NAMALWA (cell line): ENCODE results near the gene SMPD2.
"Not testable (repeated sequence)": the region's sequence is repeated elsewhere in the genome, so short reads cannot be mapped to it uniquely, and the experiment has no call there.

Source experiments
- DNase-seq: peaks from one replicate; pipeline ENCODE4 v3.0.0-alpha.2; 2015; ENCODE audit warnings: low spot score

Gene SMPD2

DNA sequence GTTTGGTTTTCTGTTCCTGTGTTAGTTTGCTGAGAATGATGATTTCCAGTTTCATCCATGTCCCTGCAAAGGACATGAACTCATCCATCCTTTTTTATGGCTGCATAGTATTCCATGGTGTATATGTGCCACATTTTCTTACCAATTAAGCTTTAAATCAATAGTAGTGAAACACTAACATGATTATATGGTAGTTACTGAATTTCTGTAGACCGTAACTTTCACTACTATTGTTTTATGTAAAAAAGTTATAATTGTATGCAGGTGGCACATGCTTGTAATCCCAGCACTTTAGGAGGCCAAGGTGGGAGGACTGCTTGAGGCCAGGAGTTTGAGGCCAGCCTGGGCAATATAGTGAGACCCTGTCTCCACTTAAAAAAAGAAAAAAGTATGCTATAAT, 20.7 kb downstream of the SMPD2 start:
- DNase-seq: not testable (repeated sequence)

DNA sequence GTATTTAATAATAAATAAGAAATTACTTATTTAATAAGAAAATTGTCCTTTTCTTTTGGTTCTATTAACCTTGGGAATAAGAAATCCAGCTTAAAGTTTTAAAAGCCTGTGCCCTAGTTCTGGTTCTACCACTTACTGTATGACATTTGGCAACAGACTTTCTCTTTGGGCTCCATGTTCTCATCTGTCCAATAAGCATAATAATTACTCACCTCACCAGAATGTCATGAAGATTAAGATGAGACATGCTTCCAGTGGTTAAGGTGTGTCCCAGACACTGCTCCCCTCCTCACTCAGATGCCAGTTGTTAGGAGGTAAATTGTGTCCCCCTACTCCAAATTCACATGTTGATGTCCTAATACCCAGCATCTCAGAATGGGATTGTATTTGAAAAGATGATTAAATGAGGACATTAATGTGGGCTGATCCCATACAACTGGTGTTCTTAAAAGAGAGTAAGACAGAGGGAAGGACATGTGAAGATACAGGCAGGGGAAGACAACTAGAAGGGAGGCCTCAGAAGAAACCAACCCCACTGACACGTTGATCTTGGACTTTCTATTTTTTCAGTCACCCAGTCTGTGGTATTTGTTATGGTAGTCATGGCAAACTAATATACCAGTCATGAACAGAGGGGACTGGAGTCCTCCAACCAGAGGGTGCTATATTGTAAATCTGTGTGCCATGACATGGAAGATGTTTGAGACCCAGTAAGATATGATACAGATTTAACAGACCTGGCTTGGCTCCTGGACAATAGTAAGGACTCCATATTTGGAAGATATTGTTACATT, 21.4 kb downstream of the SMPD2 start:
- DNase-seq: no peak

DNA sequence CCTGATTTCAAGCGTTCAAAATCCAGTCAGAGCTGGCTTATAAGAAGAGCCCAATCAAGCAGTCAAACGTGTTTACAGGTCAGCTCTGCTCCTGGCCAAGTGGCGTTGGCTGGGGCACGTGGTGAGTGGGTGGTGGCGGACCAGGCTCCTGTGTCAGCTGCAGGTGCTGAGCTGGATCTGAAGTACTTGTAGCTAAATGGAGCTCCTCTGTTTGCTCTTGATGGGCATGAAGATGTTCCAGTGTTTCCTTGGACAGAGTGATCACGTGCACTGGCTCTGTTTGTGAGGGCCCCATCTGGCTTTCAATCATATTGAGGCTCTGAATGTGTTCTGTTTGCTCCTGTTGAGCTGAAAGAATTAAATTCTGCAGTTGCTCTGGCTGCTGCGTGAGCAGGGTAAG, 25.2 kb downstream of the SMPD2 start:
- no peak for DNase-seq

DNA sequence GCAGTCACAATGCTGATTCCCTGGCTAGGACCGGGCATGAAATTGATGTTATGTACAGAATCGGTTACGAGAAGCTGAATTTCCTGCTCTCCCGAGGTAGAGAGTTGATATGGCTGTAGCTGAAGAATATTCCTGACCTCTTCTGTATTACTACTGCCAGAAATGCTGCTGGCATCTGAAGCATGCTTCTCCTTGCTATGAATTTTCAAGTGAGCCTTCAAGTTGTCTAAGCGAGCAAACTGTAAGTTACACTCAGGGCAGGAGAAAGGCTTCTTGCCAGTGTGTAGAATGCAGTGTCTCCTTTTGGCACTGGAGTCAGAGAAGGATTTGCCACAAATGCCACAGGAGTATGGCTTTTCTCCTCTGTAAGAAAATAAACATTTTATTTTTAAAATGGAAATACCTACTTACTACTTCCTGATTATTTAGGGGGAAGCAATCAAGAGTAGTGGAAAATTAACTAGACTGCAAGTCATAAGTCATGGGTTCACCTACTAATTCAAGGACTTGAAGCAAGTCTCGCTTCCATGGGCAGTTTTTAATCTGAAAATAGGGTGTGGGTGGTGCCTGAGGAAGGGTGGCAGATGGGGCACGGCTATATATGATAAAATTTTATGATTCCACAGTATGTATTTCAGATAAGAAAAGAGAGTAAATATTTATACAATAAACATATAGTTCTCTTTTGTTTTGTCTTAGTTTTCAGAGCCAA, 25.8 kb downstream of the SMPD2 start:
- no peak for DNase-seq

DNA sequence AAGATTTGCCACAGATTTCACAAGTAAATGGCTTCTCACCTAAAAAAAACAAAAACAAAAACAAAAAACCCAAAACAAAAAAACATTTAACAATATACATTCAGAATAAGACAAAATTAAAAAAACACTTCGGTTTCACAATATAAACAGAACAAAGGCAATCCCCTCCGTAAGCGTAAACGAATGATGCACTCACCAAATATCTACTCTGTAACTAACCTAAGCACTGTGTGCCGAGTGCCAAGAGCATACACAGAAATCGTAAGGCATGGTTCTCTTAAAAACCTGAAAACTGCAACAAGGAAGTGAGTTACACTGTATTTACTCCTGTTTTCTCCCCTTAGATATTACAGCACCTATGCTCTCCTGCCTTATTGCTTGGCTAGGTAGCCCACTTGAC, 27.2 kb downstream of the SMPD2 start:
- DNase-seq: no peak

DNA sequence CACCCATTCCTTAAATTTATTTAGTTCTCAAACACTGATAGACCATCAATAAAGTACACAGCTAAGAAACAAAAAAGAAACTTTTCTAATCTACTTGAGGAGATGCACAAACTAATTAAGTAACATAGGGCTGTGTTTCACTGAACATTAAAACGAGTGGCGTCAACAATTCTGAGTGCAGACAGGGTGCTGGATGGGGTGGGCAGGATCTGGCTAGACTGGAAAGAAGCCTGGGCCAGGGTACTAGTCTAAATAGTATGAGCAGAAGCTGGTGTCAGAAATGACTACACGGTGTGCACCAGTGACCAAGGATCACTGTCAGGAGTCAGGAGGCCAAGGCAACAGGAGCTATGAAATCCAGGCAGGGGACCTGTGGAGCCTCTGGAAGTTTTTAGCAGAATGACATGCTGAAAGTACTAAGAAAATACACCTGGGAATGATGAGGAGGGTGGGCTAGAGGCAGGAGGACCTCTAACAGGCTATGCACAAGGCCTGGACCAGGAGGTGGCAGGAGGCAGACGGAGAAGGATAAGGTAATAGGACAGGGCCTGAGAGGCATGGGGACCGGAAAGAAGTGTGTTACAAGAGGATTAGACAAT, 29.2 kb downstream of the SMPD2 start:
- no peak for DNase-seq

DNA sequence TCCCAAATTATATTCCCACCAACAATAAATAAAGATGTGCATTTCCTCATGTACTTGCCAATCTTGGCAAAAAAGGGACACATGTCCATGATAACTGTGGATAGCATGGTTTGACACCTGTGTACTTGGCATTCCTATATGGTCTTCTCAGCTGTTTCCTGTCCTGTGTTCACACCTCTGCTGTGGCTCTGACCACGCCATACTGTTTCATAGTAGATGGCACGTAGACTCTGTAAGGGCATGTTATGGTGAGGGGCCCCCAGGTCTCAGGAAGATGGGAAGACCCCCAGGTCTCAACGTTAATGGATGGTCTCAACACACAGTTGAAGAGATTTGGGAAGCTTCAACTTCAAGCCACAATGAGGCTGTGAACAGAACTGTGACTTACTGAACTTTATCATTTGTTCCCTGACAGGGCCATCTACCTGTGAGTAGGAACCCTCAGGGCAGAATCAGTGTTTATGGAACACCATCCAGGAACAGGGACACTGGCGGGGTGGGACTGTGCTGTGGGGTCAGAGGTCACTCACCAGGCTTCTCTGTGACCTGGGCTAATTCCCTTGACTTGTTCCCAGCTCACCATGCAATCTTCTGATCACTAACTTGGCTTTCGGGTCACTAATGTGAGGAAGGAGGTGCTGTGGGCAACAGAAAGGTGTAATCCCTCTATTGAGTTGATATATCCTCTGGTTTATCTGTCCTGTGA, 30.7 kb downstream of the SMPD2 start:
- DNase-seq: no peak

DNA sequence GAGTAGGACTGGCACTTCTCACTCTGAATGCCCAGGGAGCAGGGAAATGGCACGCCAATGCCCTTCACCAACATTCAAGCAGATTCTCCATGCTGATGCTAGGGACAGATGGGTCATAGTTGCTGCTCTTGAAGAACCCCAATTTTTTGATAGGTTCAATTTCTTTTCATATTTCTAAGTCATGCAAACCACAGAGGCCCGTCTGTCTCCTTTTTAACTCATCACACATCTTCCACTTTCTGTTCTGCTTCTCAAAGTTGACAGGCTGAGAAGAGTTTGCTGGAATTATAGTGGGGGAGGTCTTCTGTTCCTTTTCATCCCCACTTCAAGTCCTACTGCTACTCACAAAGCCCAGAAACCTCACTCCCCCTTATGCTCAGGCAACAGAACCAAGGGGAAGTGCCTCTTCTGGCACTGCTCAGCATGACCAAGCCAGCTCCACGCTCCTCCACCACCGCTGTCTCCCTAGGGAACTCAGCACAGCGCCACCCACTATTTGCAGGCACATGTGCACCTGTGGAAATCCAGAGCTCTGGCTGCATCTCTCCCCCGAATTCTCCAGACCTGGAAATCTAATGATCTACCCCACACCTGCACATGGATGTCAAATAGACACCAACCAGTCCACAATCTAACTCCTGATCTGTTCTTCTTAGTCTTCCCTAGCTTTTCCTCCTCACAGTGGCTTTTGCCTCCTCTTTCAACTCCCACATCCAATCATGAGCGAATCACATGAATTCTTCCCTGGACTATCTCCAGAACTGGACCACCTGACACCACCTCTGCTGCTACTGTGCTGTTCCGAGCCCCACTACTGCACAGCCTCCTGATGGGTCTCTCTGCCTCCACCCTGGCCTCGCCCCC, 31.8 kb downstream of the SMPD2 start:
- DNase-seq: no peak

DNA sequence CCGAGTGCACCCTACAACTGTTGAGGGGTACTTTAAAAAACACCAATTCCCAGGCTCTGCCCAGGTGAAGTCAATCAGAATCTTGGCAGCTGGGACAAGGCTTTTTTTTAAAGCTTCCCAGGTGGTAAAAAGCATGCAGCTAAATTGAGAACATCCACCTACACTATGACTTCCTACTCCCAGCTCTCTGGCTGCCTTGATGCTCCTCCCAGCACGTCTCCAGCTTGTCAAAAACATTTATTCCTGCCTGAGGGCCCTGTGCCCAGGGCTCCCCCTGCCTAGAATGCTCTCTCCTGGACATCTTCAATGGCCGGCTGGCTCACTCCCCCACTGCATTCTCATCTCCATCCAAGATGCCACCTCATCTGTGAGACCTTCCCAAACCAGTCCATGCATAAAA, 32.6 kb downstream of the SMPD2 start:
- DNase-seq: no peak

DNA sequence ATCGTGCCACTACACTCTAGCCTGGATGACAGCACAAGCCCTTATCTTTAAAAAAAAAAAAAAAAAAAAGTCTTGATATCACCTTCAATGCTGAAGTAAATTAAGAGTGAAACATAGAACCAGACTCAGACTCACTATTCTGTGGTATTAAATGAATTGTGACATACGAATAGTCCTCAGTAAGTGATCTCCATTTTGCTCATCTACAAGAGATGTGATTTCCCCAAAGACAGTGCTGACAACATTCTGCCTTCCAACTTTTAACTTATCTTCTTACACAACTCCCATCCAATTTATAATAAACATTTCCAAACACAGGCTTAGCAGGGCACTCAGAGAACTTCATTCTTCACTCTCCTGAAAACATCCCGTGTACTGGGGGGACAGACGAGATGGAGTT, 34.5 kb downstream of the SMPD2 start:
- no peak for DNase-seq

DNA sequence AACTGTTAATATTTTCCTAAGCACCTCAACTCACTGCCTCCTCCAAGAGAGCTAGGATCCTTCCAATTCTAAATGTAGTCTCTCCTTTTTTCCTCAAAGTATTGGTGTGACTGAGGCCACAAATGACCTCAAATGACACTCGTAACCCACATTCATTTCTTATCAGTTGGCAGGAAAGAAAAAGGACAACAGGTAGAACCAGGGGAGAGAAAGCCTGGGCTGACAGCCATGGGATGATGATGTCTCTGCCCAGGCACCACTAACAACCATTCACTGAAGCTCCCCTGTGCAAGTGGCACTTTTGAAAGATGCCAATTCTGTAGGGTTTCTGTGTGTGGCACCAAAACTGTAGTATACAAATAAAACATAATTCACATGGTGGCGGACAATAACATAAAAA, 35.1 kb downstream of the SMPD2 start:
- no peak for DNase-seq

DNA sequence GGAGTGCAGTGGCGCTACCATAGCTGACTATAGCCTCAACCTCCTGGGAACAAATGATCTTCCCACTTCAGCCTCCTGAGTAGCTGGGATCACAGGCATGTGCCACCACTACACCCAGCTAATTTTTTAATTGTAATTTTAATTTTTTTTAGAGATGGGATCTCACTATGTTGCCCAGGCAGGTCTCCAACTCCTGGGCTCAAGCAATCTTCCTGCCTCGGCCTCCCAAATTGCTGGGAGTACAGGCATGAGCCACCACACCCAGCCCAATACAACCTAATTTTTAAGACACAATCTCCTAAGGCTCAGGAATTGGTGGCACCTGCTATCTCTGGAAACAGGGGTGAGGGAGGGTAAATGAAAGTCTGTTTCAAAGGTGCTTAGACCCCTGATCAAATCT, 36.7 kb downstream of the SMPD2 start:
- DNase-seq: no peak

DNA sequence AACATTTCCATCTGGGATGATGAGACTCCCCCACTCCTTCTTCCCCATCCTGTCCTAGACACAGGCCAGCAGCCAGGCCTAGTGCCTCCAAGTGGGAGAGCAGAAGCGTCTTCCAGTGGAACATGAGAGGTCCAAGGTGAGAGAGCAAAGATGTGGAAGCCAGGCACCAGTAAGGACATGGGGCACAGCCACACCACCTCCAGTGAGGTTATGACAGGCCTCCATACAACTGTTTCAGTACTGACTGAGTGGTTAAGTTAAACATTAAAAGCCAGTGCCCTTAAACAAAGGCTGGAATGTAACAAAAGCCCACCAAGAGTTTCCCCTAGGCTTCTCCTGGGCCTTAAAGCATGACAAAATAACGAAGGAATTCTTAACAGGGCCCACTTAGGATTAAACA, 37.2 kb downstream of the SMPD2 start:
- no peak for DNase-seq

DNA sequence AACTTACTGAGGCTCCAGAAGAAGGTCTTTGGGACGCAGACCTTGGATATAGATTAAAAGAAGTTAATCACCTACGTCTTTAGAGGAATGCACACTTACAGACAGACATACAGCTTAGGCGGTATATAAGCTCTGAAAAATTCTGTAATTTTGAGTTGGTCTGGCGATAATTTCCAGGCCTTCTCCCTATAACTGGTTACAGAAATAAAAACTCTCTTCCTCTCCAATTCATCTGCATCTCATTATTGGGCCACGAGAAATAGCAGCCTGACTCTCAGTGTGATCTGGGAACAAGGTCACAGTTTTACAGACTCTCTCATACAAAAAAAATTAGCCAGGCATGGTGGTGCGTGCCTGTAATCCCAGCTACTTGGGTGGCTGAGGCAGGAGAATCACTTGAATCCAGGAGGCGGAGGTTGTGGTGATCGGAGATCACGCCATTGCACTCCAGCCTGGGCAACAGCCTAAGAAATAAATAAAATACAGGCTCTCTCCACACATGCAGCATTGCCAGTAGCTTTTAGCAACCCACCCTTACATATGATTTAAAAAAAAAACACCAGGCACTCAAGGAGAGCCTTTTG, 37.8 kb downstream of the SMPD2 start:
- DNase-seq: no peak

DNA sequence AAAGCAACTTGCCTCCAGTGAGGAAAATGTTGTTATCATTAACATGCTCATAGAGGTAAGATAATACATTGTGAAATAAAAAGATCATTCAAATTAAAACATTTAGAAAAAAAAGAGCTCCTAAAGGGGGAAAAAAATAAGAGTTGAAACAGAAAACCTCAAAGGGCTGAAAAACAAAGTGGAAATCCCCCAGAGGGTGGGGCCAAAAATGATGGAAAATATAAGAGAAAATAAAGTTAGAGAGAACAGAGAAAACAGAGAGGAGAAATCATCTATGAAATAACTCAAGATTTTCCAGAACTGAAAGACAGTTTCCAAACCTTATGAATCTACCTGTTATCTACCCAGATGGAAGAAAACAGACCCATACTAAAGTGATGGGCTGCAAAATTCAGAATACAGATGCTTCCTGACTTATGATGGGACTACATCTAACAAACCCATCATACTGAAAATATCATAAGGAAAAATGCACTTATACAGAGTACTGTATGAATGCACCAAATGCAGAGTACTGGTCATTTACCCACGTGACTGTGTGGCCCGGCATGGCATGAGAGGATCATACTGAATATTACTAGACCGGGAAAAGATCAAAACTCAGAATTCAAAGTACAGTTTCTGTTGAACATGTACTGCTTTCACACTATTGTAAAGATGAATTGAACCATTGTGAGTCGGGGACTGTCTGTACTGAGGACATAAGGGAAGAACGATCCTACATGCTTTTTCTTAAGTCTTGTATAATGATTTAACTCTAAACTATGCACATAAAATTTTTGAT, 38.5 kb downstream of the SMPD2 start:
- no peak for DNase-seq

DNA sequence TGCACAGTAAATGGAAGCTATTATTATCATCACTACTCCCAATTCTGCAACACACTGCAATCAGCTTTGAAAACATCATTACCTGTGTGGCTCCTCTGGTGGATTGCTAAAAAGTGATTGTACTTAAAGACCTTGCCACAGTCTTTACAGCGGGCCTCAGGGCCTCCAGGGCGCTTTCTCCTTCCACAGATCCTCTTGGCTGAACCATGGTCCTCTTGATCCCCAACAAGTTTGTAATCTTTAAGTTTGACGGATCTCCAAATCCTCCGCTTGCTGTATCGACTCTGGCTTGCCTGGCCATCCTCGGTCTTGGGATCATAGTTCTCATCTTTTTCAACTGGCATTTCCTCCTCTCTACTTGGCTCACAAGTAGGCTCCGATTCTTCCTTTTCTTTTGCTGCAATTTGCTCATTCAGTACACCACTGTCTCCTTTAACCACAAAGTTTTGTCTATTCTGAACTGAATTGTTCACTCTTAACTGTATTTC, 40.5 kb downstream of the SMPD2 start:
- DNase-seq: no peak

DNA sequence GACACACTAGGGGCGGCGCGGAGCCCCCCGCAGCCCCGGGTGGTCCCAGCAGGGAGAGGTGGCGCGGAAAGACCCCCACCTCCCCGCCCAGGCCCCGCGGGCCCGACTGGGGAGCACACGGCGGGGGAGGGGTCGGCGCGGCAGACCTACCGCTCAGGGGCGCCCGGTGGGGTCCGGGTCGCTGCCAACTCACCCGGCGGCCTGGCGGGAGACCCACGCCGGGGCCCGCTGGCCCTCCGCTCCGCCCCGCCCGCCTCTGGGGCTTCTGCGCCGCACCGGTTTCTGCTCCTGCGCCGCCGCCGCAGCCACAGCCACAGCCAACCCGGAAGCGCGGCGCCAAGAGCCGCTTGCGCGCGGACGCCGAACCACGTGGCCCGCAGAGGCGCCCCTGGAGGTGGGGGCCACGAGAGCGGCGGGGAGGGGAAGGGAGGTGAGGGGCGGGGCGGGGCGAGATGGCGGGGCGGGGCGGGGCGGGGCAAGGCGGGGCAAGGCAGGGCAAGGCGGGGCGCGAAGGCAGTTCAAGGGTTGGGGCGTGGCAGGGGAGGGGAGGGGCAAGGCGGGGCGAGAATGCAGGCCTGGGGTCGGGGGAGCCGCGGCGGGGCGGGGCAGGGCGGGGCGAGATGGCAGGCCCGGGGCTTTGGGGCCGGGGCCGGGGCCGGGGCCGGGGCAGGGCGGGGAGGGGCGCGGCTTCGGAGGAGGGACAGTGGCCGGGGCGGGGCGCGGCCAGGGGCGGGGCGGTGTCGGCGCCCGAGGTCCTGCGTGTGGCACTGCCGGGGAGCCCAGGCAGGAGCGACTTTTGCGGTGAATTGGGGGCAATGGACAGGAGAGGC, 42.6 kb downstream of the SMPD2 start, which contains the start of gene ZBTB24:
TSS of gene ZBTB24 (minus strand) at position 315 of the 830 bp plus-strand sequence. CDS start 1,193 bp downstream, outside the sequence.
- peak; percentile 93 for DNase-seq

DNA sequence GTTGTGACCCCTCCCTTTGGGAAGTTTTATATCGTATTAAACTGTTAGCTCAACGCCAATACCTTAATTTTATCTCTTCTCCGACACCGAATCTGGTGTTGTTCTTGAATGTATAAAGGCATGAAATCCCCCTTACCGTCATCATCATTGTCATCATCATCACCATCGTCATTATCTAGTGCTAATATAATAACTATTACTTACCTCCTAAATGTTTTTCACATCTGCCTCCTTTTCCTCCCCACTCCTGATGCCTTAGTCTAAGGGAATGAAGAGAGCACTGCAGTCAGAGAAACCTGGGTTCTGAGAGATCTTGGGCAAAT, 43.2 kb downstream of the SMPD2 start:
- no peak for DNase-seq

DNA sequence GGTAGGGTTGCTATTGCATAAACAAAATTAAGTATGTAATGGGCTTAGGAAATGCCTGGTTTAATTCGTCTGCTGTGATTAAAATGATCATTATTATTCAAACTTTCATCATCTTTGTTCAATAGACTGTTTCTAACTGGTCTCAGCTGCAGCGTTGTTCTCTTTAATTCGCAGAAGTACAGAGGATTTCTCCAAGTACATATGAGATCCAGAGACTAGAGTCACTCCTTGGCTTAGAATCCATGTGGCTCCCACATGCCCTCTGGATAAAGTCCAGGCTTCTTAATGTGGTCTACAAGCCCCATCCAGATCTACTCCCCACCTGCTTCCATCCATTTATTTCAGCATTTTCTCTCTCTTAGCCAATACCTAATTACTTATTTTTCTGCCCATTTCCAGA, 43.6 kb downstream of the SMPD2 start:
- no peak for DNase-seq
